Muscle of back (tissue), 11 donors: ENCODE measurements around the gene RANBP3L. TPM values are rescaled to one million over a fixed set of nuclear protein-coding genes. Genes with fewer than 3 reads are reported as not detected.
"Not testable (repeated sequence)": the region's sequence is repeated elsewhere in the genome, so short reads cannot be mapped to it uniquely, and the experiment has no call there.

Source experiments
- DNase-seq, 3 donors: peaks; one replicate each; pipeline versions ENCODE4 v3.0.0 to v3.0.0-alpha.2; 2013
- polyA plus RNA-seq, 10 donors: library from polyadenylated mRNA; unstranded; fragments of 120-200 nt; gene quantifications; one replicate each; pipeline ENCODE4 v1.2.1, GENCODE V29; 2013; ENCODE audit not compliant: insufficient read length in 10 of 10

The RANBP3L gene
- polyA plus RNA-seq, 10 donors: 0.29 to 0.94 (median 0.42) TPM

DNA sequence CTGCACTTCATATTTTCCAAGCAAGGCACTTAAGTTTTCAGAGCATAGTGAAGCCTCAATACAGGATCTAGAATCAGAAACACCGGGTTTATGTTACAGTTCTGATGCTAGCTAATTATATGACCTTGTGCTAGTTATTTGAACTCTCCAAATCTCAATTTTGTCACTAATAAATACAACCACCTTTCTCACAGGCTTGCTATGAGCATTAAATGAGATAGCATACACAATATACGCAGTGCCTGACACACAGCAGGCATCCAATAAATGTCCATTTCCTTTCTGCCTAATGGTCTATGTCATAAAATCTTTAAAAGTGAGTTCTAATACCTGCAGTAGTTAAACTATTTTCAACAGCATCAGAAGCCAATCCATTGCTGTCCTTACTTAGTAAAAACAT is 92.9 kb downstream of the RANBP3L start:
- DNase-seq: no peak

GRCh38 chr5:36206913-36207312 is 94.8 kb downstream of the RANBP3L start:
- DNase-seq: no peak

- no peak for DNase-seq
Observed at GRCh38 chr5:36205329-36205728, 96.4 kb downstream of the RANBP3L start.

- DNase-seq: peak in 1 of 3 donors; percentile 21
Observed at GRCh38 chr5:36202521-36202961, 99.2 kb downstream of the RANBP3L start.

DNA sequence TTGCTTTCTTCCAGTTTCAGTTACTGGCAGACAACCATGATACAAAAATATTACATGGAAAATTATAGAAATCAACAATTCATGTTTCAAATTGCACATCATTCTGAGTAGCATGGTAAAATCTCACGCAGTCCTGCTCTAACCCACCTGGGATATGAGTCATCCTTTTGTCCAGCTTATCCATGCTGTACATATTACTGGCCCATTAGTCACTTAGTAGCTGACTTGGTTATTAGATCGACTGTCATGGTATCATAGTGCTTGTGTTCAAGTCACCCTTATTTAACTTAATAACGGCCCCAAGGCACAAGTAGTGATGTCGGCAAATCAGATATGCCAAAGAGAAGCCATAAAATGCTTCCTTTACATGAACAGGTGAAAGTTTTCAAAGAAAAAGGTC is 101.2 kb downstream of the RANBP3L start:
- no peak for DNase-seq

- no peak for DNase-seq
Observed at GRCh38 chr5:36199620-36200019, 102.1 kb downstream of the RANBP3L start.

DNA sequence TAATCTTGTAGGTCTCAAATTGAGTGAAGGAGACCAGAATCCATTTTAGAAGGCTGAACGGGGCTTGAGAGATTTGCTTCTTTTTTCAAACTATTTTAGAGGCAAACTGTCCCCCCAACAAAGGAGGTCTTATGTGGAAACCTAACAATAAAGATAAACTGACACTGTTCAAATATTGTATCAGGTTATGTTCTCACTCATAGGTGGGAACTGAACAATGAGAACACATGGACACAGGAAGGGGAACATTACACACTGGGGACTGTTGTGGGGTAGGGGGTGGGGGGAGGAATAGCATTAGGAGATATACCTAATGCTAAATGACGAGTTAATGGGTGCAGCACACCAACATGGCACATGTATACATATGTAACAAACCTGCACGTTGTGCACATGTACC is 102.9 kb downstream of the RANBP3L start:
- not testable (repeated sequence) for DNase-seq

Other genes with a start within 250 kb of the RANBP3L start
- gene UGT3A2, start 235.0 kb downstream of the RANBP3L start, polyA plus RNA-seq: 1 to 10 TPM in 2 of 10 donors, under 1 TPM in 8; 0.32 to 2.4 (median 0.48) TPM
- gene LMBRD2, start 150.0 kb downstream of the RANBP3L start, polyA plus RNA-seq: 10 to 100 TPM in 9 of 10 donors, 1 to 10 TPM in 1; 8.9 to 15.9 (median 12.3) TPM
- gene SKP2, start 149.8 kb downstream of the RANBP3L start, polyA plus RNA-seq: 10 to 100 TPM; 36.6 to 75.0 (median 61.2) TPM
- 10 to 100 TPM; 32.6 to 52.8 (median 41.7) TPM for gene NADK2, start 60.0 kb downstream of the RANBP3L start, polyA plus RNA-seq